K562 (cell line): ENCODE results near the gene TMTC3. TPM values are rescaled to one million over a fixed set of nuclear protein-coding genes. Genes with fewer than 3 reads are reported as not detected.

Experiments used
- RFX7 ChIP-seq: fragments of 250-450 bp; sonication (Bioruptor Pico); IDR thresholded peaks from 2 replicates; pipeline ENCODE4 v1.5.1; 2021; ENCODE audit warnings: mild to moderate bottlenecking
- SMARCC2 ChIP-seq: fragments of 450-650 bp; IDR thresholded peaks from 2 replicates; pipeline ENCODE4 v1.6.1; 2017; ENCODE audit warnings: antibody characterized with exemption, moderate library complexity, mild to moderate bottlenecking, low read depth
- SRSF7 ChIP-seq: fragments of 200-400 bp; formaldehyde crosslinking; optimal IDR thresholded peaks from 2 replicates; pipeline ENCODE3; 2017; ENCODE audit warnings: mild to moderate bottlenecking, low read depth, low read length
- ZNF696 ChIP-seq: fragments of 250-450 bp; sonication (Bioruptor Pico); conservative IDR thresholded peaks from 2 replicates; pipeline ENCODE4 v1.4.0; 2020; ENCODE audit warnings: mild to moderate bottlenecking, moderate library complexity
- polyA plus RNA-seq, 8 experiments: library from polyadenylated mRNA; depleted of rRNA in 4 of 8; stranded (reverse) in 5 of 8; unstranded in 3 of 8; fragments of >200 nt; fragmentation: Nextera tagmentation in 2 of 8; fragmentation: Illumina TruSeq in 1 of 8; extraction: Ambion mirVana in 2 of 8; extraction: Trizol in 1 of 8; gene quantifications; 2 replicates each; pipeline versions ENCODE4 v1.2.1 to v1.2.3, GENCODE V29; 2011 to 2014; ENCODE audit warnings: inconsistent platforms in 1 of 8, missing spikeins in 1 of 8
- total RNA-seq, 7 experiments: library from RNA; depleted of rRNA in 6 of 7; stranded (reverse); fragments of >200 nt in 6 of 7; fragmentation: Illumina TruSeq in 2 of 7; extraction: Trizol in 2 of 7; gene quantifications; 2 replicates each; pipeline versions ENCODE4 v1.2.1 to v1.2.3, GENCODE V29; 2011 to 2021; ENCODE audit warnings: low replicate concordance in 1 of 7
- TF ChIP-seq, protein P1 (sequence below): fragments of 450-650 bp; IDR thresholded peaks from 2 replicates; pipeline ENCODE4 v1.6.1; 2016; ENCODE audit warnings: low read depth
- TF ChIP-seq, protein P2 (sequence below): fragments of 450-650 bp; formaldehyde crosslinking; IDR thresholded peaks from 2 replicates; pipeline ENCODE4 v1.4.0; 2022; ENCODE audit warnings: mild to moderate bottlenecking, moderate library complexity

TMTC3 gene
- total and polyA plus RNA-seq, 9 of the 15 experiments (the other 6 are each of a cell fraction or from before 2014, with no cell fraction given): 1.9 to 9.8 (median 4.7) TPM

DNA sequence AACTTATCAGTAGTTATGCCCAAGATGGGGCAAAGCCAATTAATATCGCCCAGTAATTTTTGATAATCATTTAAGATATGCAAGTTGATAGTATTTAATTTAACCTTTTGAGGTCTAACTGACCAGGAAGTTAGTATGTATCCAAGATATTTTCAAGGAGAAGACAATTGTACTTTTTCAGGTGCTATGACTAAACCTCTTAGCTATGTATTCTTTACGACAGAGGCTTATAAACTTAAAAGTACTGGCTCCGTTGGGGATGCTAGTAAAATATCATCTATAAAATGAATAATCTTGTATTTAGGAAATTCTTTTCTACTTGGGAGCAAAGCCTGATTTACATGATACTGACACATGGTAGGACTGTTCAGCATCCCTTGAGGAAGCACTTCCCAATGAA lies 40.3 kb downstream of the TMTC3 start (continued):
- TF ChIP-seq, protein P1, sequence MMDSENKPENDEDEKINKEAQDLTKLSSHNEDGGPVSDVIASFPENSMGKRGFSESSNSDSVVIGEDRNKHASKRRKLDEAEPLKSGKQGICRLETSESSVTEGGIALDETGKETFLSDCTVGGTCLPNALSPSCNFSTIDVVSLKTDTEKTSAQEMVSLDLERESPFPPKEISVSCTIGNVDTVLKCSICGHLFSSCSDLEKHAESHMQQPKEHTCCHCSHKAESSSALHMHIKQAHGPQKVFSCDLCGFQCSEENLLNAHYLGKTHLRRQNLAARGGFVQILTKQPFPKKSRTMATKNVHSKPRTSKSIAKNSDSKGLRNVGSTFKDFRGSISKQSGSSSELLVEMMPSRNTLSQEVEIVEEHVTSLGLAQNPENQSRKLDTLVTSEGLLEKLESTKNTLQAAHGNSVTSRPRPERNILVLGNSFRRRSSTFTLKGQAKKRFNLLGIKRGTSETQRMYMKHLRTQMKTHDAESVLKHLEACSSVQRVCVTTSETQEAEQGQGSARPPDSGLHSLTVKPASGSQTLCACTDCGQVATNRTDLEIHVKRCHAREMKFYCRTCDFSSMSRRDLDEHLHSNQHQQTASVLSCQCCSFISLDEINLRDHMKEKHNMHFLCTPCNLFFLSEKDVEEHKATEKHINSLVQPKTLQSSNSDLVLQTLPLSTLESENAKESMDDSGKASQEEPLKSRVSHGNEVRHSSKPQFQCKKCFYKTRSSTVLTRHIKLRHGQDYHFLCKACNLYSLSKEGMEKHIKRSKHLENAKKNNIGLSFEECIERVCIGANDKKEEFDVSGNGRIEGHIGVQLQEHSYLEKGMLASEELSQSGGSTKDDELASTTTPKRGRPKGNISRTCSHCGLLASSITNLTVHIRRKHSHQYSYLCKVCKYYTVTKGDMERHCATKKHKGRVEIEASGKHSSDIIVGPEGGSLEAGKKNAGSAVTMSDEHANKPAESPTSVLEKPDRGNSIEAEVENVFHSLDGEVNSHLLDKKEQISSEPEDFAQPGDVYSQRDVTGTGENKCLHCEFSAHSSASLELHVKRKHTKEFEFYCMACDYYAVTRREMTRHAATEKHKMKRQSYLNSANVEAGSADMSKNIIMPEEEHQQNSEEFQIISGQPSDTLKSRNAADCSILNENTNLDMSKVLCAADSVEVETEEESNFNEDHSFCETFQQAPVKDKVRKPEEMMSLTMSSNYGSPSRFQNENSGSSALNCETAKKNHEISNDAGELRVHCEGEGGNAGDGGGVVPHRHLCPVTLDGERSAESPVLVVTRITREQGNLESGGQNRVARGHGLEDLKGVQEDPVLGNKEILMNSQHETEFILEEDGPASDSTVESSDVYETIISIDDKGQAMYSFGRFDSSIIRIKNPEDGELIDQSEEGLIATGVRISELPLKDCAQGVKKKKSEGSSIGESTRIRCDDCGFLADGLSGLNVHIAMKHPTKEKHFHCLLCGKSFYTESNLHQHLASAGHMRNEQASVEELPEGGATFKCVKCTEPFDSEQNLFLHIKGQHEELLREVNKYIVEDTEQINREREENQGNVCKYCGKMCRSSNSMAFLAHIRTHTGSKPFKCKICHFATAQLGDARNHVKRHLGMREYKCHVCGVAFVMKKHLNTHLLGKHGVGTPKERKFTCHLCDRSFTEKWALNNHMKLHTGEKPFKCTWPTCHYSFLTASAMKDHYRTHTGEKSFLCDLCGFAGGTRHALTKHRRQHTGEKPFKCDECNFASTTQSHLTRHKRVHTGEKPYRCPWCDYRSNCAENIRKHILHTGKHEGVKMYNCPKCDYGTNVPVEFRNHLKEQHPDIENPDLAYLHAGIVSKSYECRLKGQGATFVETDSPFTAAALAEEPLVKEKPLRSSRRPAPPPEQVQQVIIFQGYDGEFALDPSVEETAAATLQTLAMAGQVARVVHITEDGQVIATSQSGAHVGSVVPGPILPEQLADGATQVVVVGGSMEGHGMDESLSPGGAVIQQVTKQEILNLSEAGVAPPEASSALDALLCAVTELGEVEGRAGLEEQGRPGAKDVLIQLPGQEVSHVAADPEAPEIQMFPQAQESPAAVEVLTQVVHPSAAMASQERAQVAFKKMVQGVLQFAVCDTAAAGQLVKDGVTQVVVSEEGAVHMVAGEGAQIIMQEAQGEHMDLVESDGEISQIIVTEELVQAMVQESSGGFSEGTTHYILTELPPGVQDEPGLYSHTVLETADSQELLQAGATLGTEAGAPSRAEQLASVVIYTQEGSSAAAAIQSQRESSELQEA: no peak
- TF ChIP-seq ZNF696 (CRISPR knock-in tag) (no peak), SRSF7 (no peak), RFX7 (no peak), SMARCC2 (no peak)
- TF ChIP-seq, protein P2, sequence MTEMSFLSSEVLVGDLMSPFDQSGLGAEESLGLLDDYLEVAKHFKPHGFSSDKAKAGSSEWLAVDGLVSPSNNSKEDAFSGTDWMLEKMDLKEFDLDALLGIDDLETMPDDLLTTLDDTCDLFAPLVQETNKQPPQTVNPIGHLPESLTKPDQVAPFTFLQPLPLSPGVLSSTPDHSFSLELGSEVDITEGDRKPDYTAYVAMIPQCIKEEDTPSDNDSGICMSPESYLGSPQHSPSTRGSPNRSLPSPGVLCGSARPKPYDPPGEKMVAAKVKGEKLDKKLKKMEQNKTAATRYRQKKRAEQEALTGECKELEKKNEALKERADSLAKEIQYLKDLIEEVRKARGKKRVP (CRISPR knock-in tag): no peak
